H9 (cell line): ENCODE measurements around the gene MROH2B. TPM values are rescaled to one million over a fixed set of nuclear protein-coding genes. Genes with fewer than 3 reads are reported as not detected.

Experiments
- DNase-seq: peaks from one replicate; pipeline ENCODE4 v3.0.0-alpha.2; 2017
- H2AFZ ChIP-seq: one replicate; pipeline ENCODE4 v1.6.1; 2013; ENCODE audit warnings: mild to moderate bottlenecking, low read length, control low read depth, moderate library complexity
- H2AK5ac ChIP-seq: 2 replicates; pipeline ENCODE4 v1.6.1; 2013; ENCODE audit warnings: low read length, control low read depth, mixed read lengths; ENCODE audit not compliant: insufficient read length
- H2BK120ac ChIP-seq: one replicate; pipeline ENCODE4 v1.6.1; 2013; ENCODE audit warnings: low read depth, mild to moderate bottlenecking, low read length, control low read depth, inconsistent platforms; ENCODE audit not compliant: poor library complexity, severe bottlenecking
- H2BK12ac ChIP-seq: 2 replicates; pipeline ENCODE4 v1.6.1; 2013; ENCODE audit warnings: low read length, control low read depth, mixed read lengths, low read depth; ENCODE audit not compliant: insufficient read length
- H2BK15ac ChIP-seq: 2 replicates; pipeline ENCODE4 v1.6.1; 2013; ENCODE audit warnings: low read depth, low read length, control low read depth
- H2BK20ac ChIP-seq: one replicate; pipeline ENCODE4 v1.6.1; 2013; ENCODE audit warnings: low read depth, mild to moderate bottlenecking, low read length, control low read depth, inconsistent platforms; ENCODE audit not compliant: poor library complexity, severe bottlenecking
- H2BK5ac ChIP-seq: 2 replicates; pipeline ENCODE4 v1.6.1; 2013; ENCODE audit warnings: low read length, control low read depth, mixed read lengths; ENCODE audit not compliant: insufficient read length
- H3K14ac ChIP-seq: 2 replicates; pipeline ENCODE4 v1.6.1; 2013; ENCODE audit warnings: low read length, control low read depth; ENCODE audit not compliant: insufficient read depth
- H3K18ac ChIP-seq: 2 replicates; pipeline ENCODE4 v1.6.1; 2013; ENCODE audit warnings: low read depth, mild to moderate bottlenecking, mixed read lengths, low read length, control low read depth; ENCODE audit not compliant: insufficient read length
- H3K23ac ChIP-seq: 2 replicates; pipeline ENCODE4 v1.6.1; 2013; ENCODE audit warnings: low read length, control low read depth, mixed read lengths, low read depth; ENCODE audit not compliant: insufficient read length
- H3K23me2 ChIP-seq: 2 replicates; pipeline ENCODE4 v1.6.1; 2013; ENCODE audit warnings: low read depth, mild to moderate bottlenecking, mixed read lengths, low read length, control low read depth; ENCODE audit not compliant: insufficient read length, poor library complexity, severe bottlenecking
- H3K27ac ChIP-seq: 2 replicates; pipeline ENCODE4 v1.5.1; 2013; ENCODE audit warnings: low read length, control low read depth, mixed read lengths, low read depth; ENCODE audit not compliant: insufficient read length
- H3K27me3 ChIP-seq: 2 replicates; pipeline ENCODE4 v1.6.1; 2013; ENCODE audit warnings: low read length, control low read depth, inconsistent platforms; ENCODE audit not compliant: insufficient read depth
- H3K4ac ChIP-seq: 2 replicates; pipeline ENCODE4 v1.6.1; 2013; ENCODE audit warnings: low read depth, mild to moderate bottlenecking, control low read depth, inconsistent platforms, low read length, moderate library complexity
- H3K4me1 ChIP-seq: 2 replicates; pipeline ENCODE4 v1.6.1; 2013; ENCODE audit warnings: low read length, control low read depth, inconsistent platforms; ENCODE audit not compliant: insufficient read depth
- H3K4me2 ChIP-seq: 2 replicates; pipeline ENCODE4 v1.6.1; 2013; ENCODE audit warnings: low read length, control low read depth, mixed read lengths; ENCODE audit not compliant: insufficient read length, insufficient read depth
- H3K56ac ChIP-seq: 2 replicates; pipeline ENCODE4 v1.6.1; 2013; ENCODE audit warnings: low read depth, mild to moderate bottlenecking, mixed read lengths, low read length, control low read depth; ENCODE audit not compliant: insufficient read length
- H3K79me1 ChIP-seq: 2 replicates; pipeline ENCODE4 v1.6.1; 2013; ENCODE audit warnings: low read depth, mild to moderate bottlenecking, moderate library complexity, low read length, control low read depth, inconsistent platforms; ENCODE audit not compliant: insufficient read depth, poor library complexity, severe bottlenecking
- H3K79me2 ChIP-seq: 2 replicates; pipeline ENCODE4 v1.6.1; 2013; ENCODE audit warnings: low read length, control low read depth, inconsistent platforms; ENCODE audit not compliant: insufficient read depth
- H3K9ac ChIP-seq: 2 replicates; pipeline ENCODE4 v1.6.1; 2013; ENCODE audit warnings: low read length, control low read depth, mixed read lengths; ENCODE audit not compliant: insufficient read length; ENCODE audit errors: extremely low read depth
- H3K9me3 ChIP-seq: one replicate; pipeline ENCODE4 v1.6.1; 2013; ENCODE audit warnings: low read depth, low read length, inconsistent platforms; ENCODE audit not compliant: control insufficient read depth
- H3T11ph ChIP-seq: one replicate; pipeline ENCODE4 v1.6.1; 2013; ENCODE audit warnings: mild to moderate bottlenecking, low read length, control low read depth, inconsistent platforms
- H4K20me1 ChIP-seq: one replicate; pipeline ENCODE4 v1.6.1; 2013; ENCODE audit not compliant: control insufficient read depth, insufficient read length, insufficient read depth
- H4K5ac ChIP-seq: 2 replicates; pipeline ENCODE4 v1.6.1; 2013; ENCODE audit warnings: low read depth, mild to moderate bottlenecking, mixed read lengths, low read length, control low read depth; ENCODE audit not compliant: insufficient read length
- H4K8ac ChIP-seq: replicated peaks from 2 replicates; pipeline ENCODE4 v1.6.1; 2013; ENCODE audit warnings: low read length, control low read depth, mixed read lengths, low read depth; ENCODE audit not compliant: insufficient read length
- H4K91ac ChIP-seq: 2 replicates; pipeline ENCODE4 v1.6.1; 2013; ENCODE audit warnings: low read depth, mild to moderate bottlenecking, moderate library complexity, mixed read lengths, low read length, control low read depth; ENCODE audit not compliant: insufficient read length
- H3K27ac Mint-ChIP-seq, 3 experiments: 2 replicates in 2 of 3; 3 replicates in 1 of 3; pipeline ENCODE4 v1.8.0; 2020 to 2021; ENCODE audit warnings: mixed read lengths in 3 of 3, mild to moderate bottlenecking in 1 of 3, moderate library complexity in 1 of 3
- H3K27me3 Mint-ChIP-seq: 2 replicates; pipeline ENCODE4 v1.8.0; 2021; ENCODE audit warnings: low read depth, mild to moderate bottlenecking, moderate library complexity, mixed read lengths
- H3K36me3 Mint-ChIP-seq, 3 experiments: 2 replicates in 2 of 3; 3 replicates in 1 of 3; pipeline ENCODE4 v1.8.0; 2020 to 2021; ENCODE audit warnings: low read depth in 3 of 3, mixed read lengths in 3 of 3; ENCODE audit not compliant: insufficient read depth in 1 of 3
- H3K4me1 Mint-ChIP-seq, 2 experiments: 2 replicates each; pipeline ENCODE4 v1.8.0; 2020; ENCODE audit warnings: mixed read lengths in 2 of 2
- H3K4me3 Mint-ChIP-seq, 2 experiments: 2 replicates in 1 of 2; 3 replicates in 1 of 2; pipeline ENCODE4 v1.8.0; 2020 to 2021; ENCODE audit warnings: mild to moderate bottlenecking in 2 of 2, mixed read lengths in 2 of 2, moderate library complexity in 1 of 2
- H3K9me3 Mint-ChIP-seq, 2 experiments: 2 replicates in 1 of 2; 3 replicates in 1 of 2; pipeline ENCODE4 v1.8.0; 2020; ENCODE audit warnings: mild to moderate bottlenecking in 2 of 2, mixed read lengths in 2 of 2, moderate library complexity in 1 of 2
- WGBS: extraction: QIAGEN DNeasy Blood & Tissue Kit; methylation state at CpG from one replicate; pipeline ENCODE4 v1.1.7; 2013; ENCODE audit warnings: missing lambda C conversion rate, low lambda C conversion rate, mixed read lengths; ENCODE audit not compliant: insufficient read length; ENCODE audit errors: extremely low coverage; 5-methylcytosine and 5-hydroxymethylcytosine counted together
- total RNA-seq: library from RNA; stranded (reverse); gene quantifications from 2 replicates; pipeline ENCODE4 v1.2.1, GENCODE V29; 2021
- TF ChIP-seq, protein P1 (sequence below): fragments of 200-600 bp; sonication (generic); conservative IDR thresholded peaks from 3 replicates; pipeline ENCODE4 v1.8.0; 2021; ENCODE audit warnings: antibody characterized with exemption, mild to moderate bottlenecking

MROH2B gene
- total RNA-seq, 1 experiment from 2014 or later = not detected

GRCh38 chr5:40962207-40962955, 108.8 kb downstream of the MROH2B start:
- Histone ChIP-seq H2BK20ac (no peak overlapping the region), H2AFZ (no peak overlapping the region), H3K9me3 (no peaks in the 10 kb centered on the region), H2BK15ac (no peak overlapping the region), H3K27ac (no peak overlapping the region), H4K91ac (no peak overlapping the region), H3K79me1 (no peaks in the 10 kb centered on the region), H3K23ac (no peak overlapping the region), H3K4me1 (peaks cover 3% of the 10 kb centered on the region), H2BK5ac (no peak overlapping the region), H2BK120ac (no peak overlapping the region), H2AK5ac (no peak overlapping the region), H3K9ac (no peak overlapping the region), H4K8ac (no peak overlapping the region), H3K79me2 (no peaks in the 10 kb centered on the region), H4K20me1 (no peaks in the 10 kb centered on the region), H2BK12ac (no peak overlapping the region), H4K5ac (no peak overlapping the region), H3K56ac (no peak overlapping the region), H3T11ph (no peak overlapping the region), H3K4ac (no peak overlapping the region), H3K23me2 (no peaks in the 10 kb centered on the region), H3K27me3 (no peaks in the 10 kb centered on the region), H3K14ac (no peak overlapping the region), H3K4me2 (no peak overlapping the region), H3K18ac (no peak overlapping the region)
- H3K27me3 Mint-ChIP-seq = no peaks in the 10 kb centered on the region
- peaks cover 0 to 9% (median 3%) of the 10 kb centered on the region in 3 experiments; a peak in 3 of 7 replicates for H3K36me3 Mint-ChIP-seq
- H3K27ac Mint-ChIP-seq = no peak overlapping the region
- TF ChIP-seq, protein P1, sequence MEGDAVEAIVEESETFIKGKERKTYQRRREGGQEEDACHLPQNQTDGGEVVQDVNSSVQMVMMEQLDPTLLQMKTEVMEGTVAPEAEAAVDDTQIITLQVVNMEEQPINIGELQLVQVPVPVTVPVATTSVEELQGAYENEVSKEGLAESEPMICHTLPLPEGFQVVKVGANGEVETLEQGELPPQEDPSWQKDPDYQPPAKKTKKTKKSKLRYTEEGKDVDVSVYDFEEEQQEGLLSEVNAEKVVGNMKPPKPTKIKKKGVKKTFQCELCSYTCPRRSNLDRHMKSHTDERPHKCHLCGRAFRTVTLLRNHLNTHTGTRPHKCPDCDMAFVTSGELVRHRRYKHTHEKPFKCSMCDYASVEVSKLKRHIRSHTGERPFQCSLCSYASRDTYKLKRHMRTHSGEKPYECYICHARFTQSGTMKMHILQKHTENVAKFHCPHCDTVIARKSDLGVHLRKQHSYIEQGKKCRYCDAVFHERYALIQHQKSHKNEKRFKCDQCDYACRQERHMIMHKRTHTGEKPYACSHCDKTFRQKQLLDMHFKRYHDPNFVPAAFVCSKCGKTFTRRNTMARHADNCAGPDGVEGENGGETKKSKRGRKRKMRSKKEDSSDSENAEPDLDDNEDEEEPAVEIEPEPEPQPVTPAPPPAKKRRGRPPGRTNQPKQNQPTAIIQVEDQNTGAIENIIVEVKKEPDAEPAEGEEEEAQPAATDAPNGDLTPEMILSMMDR = no peak
- peaks cover 12 to 16% of the 10 kb centered on the region in 2 experiments for H3K9me3 Mint-ChIP-seq
- no peak overlapping the region for H3K4me3 Mint-ChIP-seq
- peaks cover 4 to 11% of the 10 kb centered on the region in 2 experiments for H3K4me1 Mint-ChIP-seq
- no CpG with 5 or more reads among the region's 4 CpGs for WGBS
- no peak for DNase-seq
